ENCODE measurements around the gene TMEM53.

Gene TMEM53

GRCh38 chr1:44644806-44645205, 29.5 kb downstream of the TMEM53 start:
- H3K27me3 ChIP-seq (ENCODE audit: insufficient read depth, low read length, poor library complexity) = no peaks in the 10 kb centered on the region
- ATAC-seq (ENCODE audit: insufficient read depth, low read depth) = no peak
- H3K4me1 ChIP-seq (ENCODE audit: insufficient read depth, low read length) = no peaks in the 10 kb centered on the region

DNA sequence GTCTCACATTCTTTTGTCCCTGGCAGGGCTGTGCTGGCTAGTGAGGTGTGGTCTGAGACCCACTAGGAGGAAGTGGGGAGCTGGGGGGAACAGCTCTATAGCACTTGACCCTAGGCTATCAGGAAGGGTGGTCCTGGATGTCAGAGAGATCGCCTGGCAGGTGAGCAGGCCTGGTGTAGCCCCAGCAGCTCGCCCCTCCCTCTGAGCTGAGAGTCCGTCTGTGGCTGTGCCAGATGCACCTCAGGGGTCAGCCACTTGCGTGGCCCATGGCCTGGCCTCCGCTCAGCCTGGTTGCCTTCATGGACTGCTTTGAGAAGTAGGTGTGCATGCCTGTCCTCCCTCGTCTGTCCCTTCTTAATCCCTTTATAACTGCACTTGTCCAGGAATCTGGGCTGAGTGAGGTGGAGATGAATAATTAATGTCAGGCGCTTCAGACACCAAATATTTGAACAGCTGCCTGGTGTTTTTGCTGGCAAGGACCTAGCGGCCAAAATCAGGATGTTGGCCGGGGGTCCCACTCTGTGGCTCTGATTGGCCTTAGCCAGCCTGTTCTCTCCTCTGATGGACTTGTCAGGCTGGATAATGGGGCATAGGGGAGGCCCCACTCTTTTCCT, 30.5 kb downstream of the TMEM53 start:
- Histone ChIP-seq H3K4me2 (ENCODE audit: insufficient read depth, low read length) (no peak overlapping the region), H3K9ac (ENCODE audit: low read depth, low read length) (no peak overlapping the region), H3K27ac (ENCODE audit: low read length) (no peak overlapping the region), H3K4me3 (ENCODE audit: low read depth in 1 of 2, low read length in 2 of 2) (no peak overlapping the region), H3K27me3 (ENCODE audit: insufficient read depth, low read length, poor library complexity) (no peaks in the 10 kb centered on the region), H3K4me1 (ENCODE audit: insufficient read depth, low read length) (no peaks in the 10 kb centered on the region), H3K79me2 (ENCODE audit: insufficient read depth, low read length) (peaks cover 12% of the 10 kb centered on the region; the same call in 1 of the 2 replicates), H3K36me3 (ENCODE audit: insufficient read depth, low read length) (peaks cover 98% of the 10 kb centered on the region), H2AFZ (ENCODE audit: low read depth, low read length) (no peak overlapping the region), H3K9me3 (ENCODE audit: insufficient read depth, low read length, severe bottlenecking) (no peaks in the 10 kb centered on the region), H4K20me1 (ENCODE audit: insufficient read depth, low read length) (peaks cover 42% of the 10 kb centered on the region)
- no peak for TF ChIP-seq CTCF (IDR thresholded peaks at IDR 0.05; ENCODE audit: borderline replicate concordance, extremely low read depth, low read length, poor library complexity, severe bottlenecking)
- no peak for DNase-seq
- ATAC-seq (ENCODE audit: insufficient read depth, low read depth) = no peak

More at GRCh38 chr1:44644806-44645205, 29.5 kb downstream of the TMEM53 start:
- no peak overlapping the region for H3K4me2 ChIP-seq (ENCODE audit: insufficient read depth, low read length)
- H3K9ac ChIP-seq (ENCODE audit: low read depth, low read length) = no peak overlapping the region
- peaks cover 42% of the 10 kb centered on the region for H4K20me1 ChIP-seq (ENCODE audit: insufficient read depth, low read length)
- no peak for TF ChIP-seq CTCF (IDR thresholded peaks at IDR 0.05; ENCODE audit: borderline replicate concordance, extremely low read depth, low read length, poor library complexity, severe bottlenecking)
- no peak for TF ChIP-seq EZH2 (IDR thresholded peaks at IDR 0.05; ENCODE audit: borderline replicate concordance, low read depth, low read length, severe bottlenecking)
- no peak overlapping the region for H2AFZ ChIP-seq (ENCODE audit: low read depth, low read length)
- peaks cover 99% of the 10 kb centered on the region for H3K36me3 ChIP-seq (ENCODE audit: insufficient read depth, low read length)
- DNase-seq = no peak
- no peak overlapping the region for H3K4me3 ChIP-seq (ENCODE audit: low read depth in 1 of 2, low read length in 2 of 2)
- H3K27ac ChIP-seq (ENCODE audit: low read length) = no peak overlapping the region
- H3K9me3 ChIP-seq (ENCODE audit: insufficient read depth, low read length, severe bottlenecking) = no peaks in the 10 kb centered on the region
- H3K79me2 ChIP-seq (ENCODE audit: insufficient read depth, low read length) = peaks cover 12% of the 10 kb centered on the region; the same call in 1 of the 2 replicates

DNA sequence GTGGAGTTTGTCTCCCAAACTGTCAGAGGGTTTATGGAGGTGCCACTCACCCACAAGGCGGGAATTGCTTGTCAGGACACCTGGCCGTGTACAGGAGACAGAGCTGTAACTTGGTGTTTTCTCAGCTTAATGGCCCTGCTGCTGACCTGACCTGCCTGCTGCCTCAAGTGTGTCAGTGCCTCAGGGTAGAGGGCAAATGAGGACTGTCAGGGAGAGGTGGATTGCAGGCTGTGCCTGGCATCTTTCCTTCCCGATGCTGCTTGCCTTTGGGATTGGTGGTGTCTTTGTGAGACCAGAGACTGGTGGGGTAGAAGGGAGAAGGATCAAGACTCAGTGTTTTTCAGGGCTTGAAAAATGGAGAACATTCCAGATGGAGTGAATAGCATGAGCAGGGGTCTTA, 31.4 kb downstream of the TMEM53 start:
- no peak overlapping the region for H3K27ac ChIP-seq (ENCODE audit: low read length)
- no peaks in the 10 kb centered on the region for H3K4me1 ChIP-seq (ENCODE audit: insufficient read depth, low read length)
- TF ChIP-seq CTCF (IDR thresholded peaks at IDR 0.05; ENCODE audit: borderline replicate concordance, extremely low read depth, low read length, poor library complexity, severe bottlenecking) = no peak
- no peak for TF ChIP-seq EZH2 (IDR thresholded peaks at IDR 0.05; ENCODE audit: borderline replicate concordance, low read depth, low read length, severe bottlenecking)

More for the DNA sequence above, 31.4 kb downstream of the TMEM53 start:
- no peak for ATAC-seq (ENCODE audit: insufficient read depth, low read depth)
- H3K79me2 ChIP-seq (ENCODE audit: insufficient read depth, low read length) = peaks cover 14% of the 10 kb centered on the region; the same call in 1 of the 2 replicates
- no peaks in the 10 kb centered on the region for H3K9me3 ChIP-seq (ENCODE audit: insufficient read depth, low read length, severe bottlenecking)
- no peak overlapping the region for H3K4me3 ChIP-seq (ENCODE audit: low read depth in 1 of 2, low read length in 2 of 2)
- no peak overlapping the region for H2AFZ ChIP-seq (ENCODE audit: low read depth, low read length)
- H3K36me3 ChIP-seq (ENCODE audit: insufficient read depth, low read length) = peaks cover 99% of the 10 kb centered on the region
- no peak overlapping the region for H3K4me2 ChIP-seq (ENCODE audit: insufficient read depth, low read length)
- H3K27me3 ChIP-seq (ENCODE audit: insufficient read depth, low read length, poor library complexity) = no peaks in the 10 kb centered on the region
- no peak for DNase-seq
- peaks cover 39% of the 10 kb centered on the region for H4K20me1 ChIP-seq (ENCODE audit: insufficient read depth, low read length)
- H3K9ac ChIP-seq (ENCODE audit: low read depth, low read length) = no peak overlapping the region

Data from DND-41 (cell line).